GM12878 (cell line): ENCODE measurements around the gene ARMC9. TPM values are rescaled to one million over a fixed set of nuclear protein-coding genes. Genes with fewer than 3 reads are reported as not detected.

Source experiments
- CBX5 ChIP-seq: sonication (generic); IDR thresholded peaks from 2 replicates; pipeline ENCODE4 v1.6.1; 2016; ENCODE audit warnings: low read depth, moderate library complexity, mild to moderate bottlenecking, inconsistent platforms
- LARP7 ChIP-seq: fragments of 450-650 bp; IDR thresholded peaks from 2 replicates; pipeline ENCODE4 v1.6.1; 2017; ENCODE audit warnings: mild to moderate bottlenecking
- MTA3 ChIP-seq: IDR thresholded peaks from 2 replicates; pipeline ENCODE4 v1.6.1; 2012; ENCODE audit warnings: low read length, inconsistent platforms, borderline replicate concordance
- PAX8 ChIP-seq: fragments of 450-650 bp; IDR thresholded peaks from 2 replicates; pipeline ENCODE4 v1.6.1; 2017; ENCODE audit warnings: mild to moderate bottlenecking, moderate library complexity
- RB1 ChIP-seq: fragments of 450-650 bp; formaldehyde crosslinking; IDR thresholded peaks from 2 replicates; pipeline ENCODE4 v1.6.1; 2017; ENCODE audit warnings: mild to moderate bottlenecking, borderline replicate concordance
- SPI1 ChIP-seq: IDR thresholded peaks from 2 replicates; pipeline ENCODE4 v1.6.1; 2011; ENCODE audit warnings: low read depth, mild to moderate bottlenecking, low read length, moderate library complexity, borderline replicate concordance; ENCODE audit not compliant: insufficient read depth
- SREBF1 ChIP-seq: IDR thresholded peaks from 2 replicates; pipeline ENCODE4 v1.6.1; 2012; ENCODE audit warnings: mild to moderate bottlenecking, low read length
- TARDBP ChIP-seq: IDR thresholded peaks from 2 replicates; pipeline ENCODE4 v1.6.1; 2016; ENCODE audit warnings: borderline replicate concordance
- ZZZ3 ChIP-seq: IDR thresholded peaks from 2 replicates; pipeline ENCODE4 v1.6.1; 2011; ENCODE audit warnings: low read depth; ENCODE audit not compliant: control insufficient read depth, insufficient read length
- polyA plus RNA-seq, 11 experiments: library from polyadenylated mRNA; depleted of rRNA in 4 of 11; unstranded in 6 of 11; stranded (reverse) in 5 of 11; fragments of >200 nt; fragmentation: Nextera tagmentation in 4 of 11; fragmentation: Illumina TruSeq in 1 of 11; extraction: Ambion mirVana in 4 of 11; extraction: Trizol in 1 of 11; gene quantifications; 1 replicate in 1 of 11; 2 replicates in 10 of 11; pipeline versions ENCODE4 v1.2.1 to v1.2.3, GENCODE V29; 2011 to 2016; ENCODE audit warnings: inconsistent platforms in 2 of 11, missing spikeins in 2 of 11, low read depth in 1 of 11
- total RNA-seq, 4 experiments: library from RNA; depleted of rRNA in 3 of 4; stranded (reverse); fragments of >200 nt in 3 of 4; fragmentation: Illumina TruSeq in 1 of 4; extraction: Trizol in 1 of 4; gene quantifications; 2 replicates each; pipeline versions ENCODE4 v1.2.1 to v1.2.3, GENCODE V29; 2013 to 2021
- TF ChIP-seq, protein P1 (sequence below): fragments of 450-650 bp; IDR thresholded peaks from 2 replicates; pipeline ENCODE4 v1.6.1; 2017; ENCODE audit warnings: mild to moderate bottlenecking, moderate library complexity
- TF ChIP-seq, protein P2 (sequence below): fragments of 450-650 bp; conservative IDR thresholded peaks from 2 replicates; pipeline ENCODE4 v1.6.1; 2017; ENCODE audit warnings: mild to moderate bottlenecking, moderate library complexity
- TF ChIP-seq, protein P3 (sequence below): IDR thresholded peaks from 2 replicates; pipeline ENCODE4 v1.6.1; 2012; ENCODE audit warnings: improper control_type of control experiment, low read depth, low read length; ENCODE audit not compliant: insufficient replicate concordance
- TF ChIP-seq, protein P4 (sequence below): fragments of 450-650 bp; IDR thresholded peaks from 2 replicates; pipeline ENCODE4 v1.6.1; 2017; ENCODE audit warnings: borderline replicate concordance
- TF ChIP-seq, protein P5 (sequence below): IDR thresholded peaks from 2 replicates; pipeline ENCODE4 v1.6.1; 2011; ENCODE audit warnings: mild to moderate bottlenecking, low read depth, low read length, moderate library complexity; ENCODE audit not compliant: insufficient replicate concordance

Gene ARMC9
- total and polyA plus RNA-seq, 10 of the 15 experiments (the other 5 are each of a cell fraction or from before 2014, with no cell fraction given), result 3.8 to 21.8 (median 10.4) TPM

DNA sequence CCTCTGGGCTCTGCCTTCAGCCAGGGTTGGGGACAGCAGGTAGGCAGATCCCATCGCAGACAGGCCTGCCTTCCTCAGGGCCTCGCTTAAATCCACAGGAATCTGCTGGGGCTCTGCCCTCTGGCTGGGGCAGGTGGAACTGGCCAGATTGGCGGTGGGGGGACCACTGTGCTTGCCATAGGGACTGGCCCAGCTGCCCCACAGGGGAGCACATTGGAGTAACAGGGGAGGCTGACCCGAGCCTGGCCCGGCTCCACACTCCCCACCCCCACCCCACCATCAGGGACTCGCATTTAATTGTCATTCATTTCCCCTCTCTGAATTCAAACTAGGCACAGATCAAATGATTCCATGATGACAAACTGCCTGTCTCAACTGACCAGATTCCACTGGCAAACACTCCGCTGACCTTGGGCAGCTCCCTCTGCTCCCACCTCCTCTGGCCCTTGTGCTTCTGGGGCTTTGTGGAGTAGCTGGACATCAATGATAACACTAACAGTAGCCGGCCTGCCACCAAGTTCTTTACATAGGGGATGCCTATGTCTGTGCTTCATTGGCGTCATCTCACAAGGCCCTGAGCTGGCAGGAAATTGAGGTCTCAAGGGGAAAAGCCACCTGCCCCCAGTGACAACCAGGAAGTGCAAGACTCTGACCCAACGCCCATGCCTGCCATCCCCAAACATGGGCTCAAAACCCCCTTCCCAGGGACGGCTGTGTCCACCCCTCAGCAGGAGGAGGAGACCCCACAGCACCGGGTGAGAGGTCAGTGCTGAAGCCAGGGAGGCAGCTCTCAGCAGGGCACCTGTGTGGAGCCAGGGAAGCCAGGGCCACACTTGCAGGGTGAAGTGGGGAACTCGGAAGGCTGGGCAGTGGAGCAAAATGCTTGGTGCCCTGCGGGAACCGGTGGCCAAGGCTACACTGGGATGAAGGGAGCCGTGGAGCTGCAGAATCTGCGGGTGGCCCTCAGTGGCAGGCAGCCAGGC is 195.0 kb downstream of the ARMC9 start (continued):
- TF ChIP-seq, protein P1, sequence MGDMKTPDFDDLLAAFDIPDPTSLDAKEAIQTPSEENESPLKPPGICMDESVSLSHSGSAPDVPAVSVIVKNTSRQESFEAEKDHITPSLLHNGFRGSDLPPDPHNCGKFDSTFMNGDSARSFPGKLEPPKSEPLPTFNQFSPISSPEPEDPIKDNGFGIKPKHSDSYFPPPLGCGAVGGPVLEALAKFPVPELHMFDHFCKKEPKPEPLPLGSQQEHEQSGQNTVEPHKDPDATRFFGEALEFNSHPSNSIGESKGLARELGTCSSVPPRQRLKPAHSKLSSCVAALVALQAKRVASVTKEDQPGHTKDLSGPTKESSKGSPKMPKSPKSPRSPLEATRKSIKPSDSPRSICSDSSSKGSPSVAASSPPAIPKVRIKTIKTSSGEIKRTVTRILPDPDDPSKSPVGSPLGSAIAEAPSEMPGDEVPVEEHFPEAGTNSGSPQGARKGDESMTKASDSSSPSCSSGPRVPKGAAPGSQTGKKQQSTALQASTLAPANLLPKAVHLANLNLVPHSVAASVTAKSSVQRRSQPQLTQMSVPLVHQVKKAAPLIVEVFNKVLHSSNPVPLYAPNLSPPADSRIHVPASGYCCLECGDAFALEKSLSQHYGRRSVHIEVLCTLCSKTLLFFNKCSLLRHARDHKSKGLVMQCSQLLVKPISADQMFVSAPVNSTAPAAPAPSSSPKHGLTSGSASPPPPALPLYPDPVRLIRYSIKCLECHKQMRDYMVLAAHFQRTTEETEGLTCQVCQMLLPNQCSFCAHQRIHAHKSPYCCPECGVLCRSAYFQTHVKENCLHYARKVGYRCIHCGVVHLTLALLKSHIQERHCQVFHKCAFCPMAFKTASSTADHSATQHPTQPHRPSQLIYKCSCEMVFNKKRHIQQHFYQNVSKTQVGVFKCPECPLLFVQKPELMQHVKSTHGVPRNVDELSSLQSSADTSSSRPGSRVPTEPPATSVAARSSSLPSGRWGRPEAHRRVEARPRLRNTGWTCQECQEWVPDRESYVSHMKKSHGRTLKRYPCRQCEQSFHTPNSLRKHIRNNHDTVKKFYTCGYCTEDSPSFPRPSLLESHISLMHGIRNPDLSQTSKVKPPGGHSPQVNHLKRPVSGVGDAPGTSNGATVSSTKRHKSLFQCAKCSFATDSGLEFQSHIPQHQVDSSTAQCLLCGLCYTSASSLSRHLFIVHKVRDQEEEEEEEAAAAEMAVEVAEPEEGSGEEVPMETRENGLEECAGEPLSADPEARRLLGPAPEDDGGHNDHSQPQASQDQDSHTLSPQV, result 0 out of 2 replicates have a peak, but pooled peaks have one; percentile 59
- no peak for TF ChIP-seq TARDBP
- TF ChIP-seq LARP7, result no peak
- TF ChIP-seq SPI1, result 0 out of 2 replicates have a peak, but pooled peaks have one; percentile 45
- TF ChIP-seq, protein P2, sequence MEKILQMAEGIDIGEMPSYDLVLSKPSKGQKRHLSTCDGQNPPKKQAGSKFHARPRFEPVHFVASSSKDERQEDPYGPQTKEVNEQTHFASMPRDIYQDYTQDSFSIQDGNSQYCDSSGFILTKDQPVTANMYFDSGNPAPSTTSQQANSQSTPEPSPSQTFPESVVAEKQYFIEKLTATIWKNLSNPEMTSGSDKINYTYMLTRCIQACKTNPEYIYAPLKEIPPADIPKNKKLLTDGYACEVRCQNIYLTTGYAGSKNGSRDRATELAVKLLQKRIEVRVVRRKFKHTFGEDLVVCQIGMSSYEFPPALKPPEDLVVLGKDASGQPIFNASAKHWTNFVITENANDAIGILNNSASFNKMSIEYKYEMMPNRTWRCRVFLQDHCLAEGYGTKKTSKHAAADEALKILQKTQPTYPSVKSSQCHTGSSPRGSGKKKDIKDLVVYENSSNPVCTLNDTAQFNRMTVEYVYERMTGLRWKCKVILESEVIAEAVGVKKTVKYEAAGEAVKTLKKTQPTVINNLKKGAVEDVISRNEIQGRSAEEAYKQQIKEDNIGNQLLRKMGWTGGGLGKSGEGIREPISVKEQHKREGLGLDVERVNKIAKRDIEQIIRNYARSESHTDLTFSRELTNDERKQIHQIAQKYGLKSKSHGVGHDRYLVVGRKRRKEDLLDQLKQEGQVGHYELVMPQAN, result no peak
- no peak for TF ChIP-seq RB1
- no peak for TF ChIP-seq CBX5
- TF ChIP-seq ZZZ3, result no peak
- TF ChIP-seq PAX8, result no peak
- TF ChIP-seq, protein P3, sequence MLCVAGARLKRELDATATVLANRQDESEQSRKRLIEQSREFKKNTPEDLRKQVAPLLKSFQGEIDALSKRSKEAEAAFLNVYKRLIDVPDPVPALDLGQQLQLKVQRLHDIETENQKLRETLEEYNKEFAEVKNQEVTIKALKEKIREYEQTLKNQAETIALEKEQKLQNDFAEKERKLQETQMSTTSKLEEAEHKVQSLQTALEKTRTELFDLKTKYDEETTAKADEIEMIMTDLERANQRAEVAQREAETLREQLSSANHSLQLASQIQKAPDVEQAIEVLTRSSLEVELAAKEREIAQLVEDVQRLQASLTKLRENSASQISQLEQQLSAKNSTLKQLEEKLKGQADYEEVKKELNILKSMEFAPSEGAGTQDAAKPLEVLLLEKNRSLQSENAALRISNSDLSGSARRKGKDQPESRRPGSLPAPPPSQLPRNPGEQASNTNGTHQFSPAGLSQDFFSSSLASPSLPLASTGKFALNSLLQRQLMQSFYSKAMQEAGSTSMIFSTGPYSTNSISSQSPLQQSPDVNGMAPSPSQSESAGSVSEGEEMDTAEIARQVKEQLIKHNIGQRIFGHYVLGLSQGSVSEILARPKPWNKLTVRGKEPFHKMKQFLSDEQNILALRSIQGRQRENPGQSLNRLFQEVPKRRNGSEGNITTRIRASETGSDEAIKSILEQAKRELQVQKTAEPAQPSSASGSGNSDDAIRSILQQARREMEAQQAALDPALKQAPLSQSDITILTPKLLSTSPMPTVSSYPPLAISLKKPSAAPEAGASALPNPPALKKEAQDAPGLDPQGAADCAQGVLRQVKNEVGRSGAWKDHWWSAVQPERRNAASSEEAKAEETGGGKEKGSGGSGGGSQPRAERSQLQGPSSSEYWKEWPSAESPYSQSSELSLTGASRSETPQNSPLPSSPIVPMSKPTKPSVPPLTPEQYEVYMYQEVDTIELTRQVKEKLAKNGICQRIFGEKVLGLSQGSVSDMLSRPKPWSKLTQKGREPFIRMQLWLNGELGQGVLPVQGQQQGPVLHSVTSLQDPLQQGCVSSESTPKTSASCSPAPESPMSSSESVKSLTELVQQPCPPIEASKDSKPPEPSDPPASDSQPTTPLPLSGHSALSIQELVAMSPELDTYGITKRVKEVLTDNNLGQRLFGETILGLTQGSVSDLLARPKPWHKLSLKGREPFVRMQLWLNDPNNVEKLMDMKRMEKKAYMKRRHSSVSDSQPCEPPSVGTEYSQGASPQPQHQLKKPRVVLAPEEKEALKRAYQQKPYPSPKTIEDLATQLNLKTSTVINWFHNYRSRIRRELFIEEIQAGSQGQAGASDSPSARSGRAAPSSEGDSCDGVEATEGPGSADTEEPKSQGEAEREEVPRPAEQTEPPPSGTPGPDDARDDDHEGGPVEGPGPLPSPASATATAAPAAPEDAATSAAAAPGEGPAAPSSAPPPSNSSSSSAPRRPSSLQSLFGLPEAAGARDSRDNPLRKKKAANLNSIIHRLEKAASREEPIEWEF, result peak; percentile 44
- TF ChIP-seq, protein P4, sequence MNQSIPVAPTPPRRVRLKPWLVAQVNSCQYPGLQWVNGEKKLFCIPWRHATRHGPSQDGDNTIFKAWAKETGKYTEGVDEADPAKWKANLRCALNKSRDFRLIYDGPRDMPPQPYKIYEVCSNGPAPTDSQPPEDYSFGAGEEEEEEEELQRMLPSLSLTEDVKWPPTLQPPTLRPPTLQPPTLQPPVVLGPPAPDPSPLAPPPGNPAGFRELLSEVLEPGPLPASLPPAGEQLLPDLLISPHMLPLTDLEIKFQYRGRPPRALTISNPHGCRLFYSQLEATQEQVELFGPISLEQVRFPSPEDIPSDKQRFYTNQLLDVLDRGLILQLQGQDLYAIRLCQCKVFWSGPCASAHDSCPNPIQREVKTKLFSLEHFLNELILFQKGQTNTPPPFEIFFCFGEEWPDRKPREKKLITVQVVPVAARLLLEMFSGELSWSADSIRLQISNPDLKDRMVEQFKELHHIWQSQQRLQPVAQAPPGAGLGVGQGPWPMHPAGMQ, result no peak
- no peak for TF ChIP-seq SREBF1
- no peak for TF ChIP-seq MTA3
- TF ChIP-seq, protein P5, sequence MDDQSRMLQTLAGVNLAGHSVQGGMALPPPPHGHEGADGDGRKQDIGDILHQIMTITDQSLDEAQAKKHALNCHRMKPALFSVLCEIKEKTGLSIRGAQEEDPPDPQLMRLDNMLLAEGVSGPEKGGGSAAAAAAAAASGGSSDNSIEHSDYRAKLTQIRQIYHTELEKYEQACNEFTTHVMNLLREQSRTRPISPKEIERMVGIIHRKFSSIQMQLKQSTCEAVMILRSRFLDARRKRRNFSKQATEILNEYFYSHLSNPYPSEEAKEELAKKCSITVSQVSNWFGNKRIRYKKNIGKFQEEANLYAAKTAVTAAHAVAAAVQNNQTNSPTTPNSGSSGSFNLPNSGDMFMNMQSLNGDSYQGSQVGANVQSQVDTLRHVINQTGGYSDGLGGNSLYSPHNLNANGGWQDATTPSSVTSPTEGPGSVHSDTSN, result no peak
